ENCODE results near the gene HASPIN.

HASPIN gene

DNA sequence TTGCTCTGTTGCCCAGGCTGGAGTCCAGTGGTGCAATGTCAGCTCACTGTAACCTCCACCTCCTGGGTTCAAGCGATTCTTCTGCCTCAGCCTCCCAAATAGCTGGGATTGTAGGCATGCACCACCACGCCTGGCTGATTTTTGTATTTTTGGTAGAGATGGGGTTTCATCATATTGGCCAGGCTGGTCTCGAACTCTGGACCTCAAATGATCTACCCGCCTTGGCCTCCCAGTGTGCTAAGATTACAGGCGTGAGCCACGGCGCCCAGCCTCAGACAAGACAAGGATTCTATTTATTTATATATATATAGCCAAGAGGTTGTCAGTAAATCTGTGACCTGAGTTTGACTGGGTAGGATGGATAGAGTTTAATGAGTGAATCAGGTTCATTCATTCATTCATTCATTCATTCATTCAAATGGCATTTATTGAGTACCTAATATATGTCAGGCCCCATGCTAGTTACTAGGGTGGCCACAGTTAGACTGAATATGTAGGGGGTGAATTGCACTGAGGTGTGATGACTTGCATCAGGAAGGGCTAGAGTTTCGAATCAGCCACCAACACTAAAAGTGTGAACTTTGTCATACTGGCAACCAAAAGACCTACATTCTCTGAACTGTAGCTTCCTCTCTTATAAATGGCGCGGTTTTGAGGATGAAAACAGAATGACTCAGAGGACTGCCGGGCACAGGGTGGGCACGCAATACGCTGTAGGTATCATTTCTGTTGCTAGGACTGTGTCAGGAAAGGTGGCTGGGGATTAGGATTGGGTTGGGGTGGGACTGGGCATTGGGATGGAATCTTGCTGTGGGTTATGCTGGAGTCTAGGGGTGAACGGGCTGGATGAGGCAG is 39.4 kb downstream of the HASPIN start:
- TF ChIP-seq GATA3 (IDR thresholded peaks at IDR 0.05; ENCODE audit: low read depth, low read length) = no peak
- no peak for TF ChIP-seq GATA2 (IDR thresholded peaks at IDR 0.05; ENCODE audit: low read depth, low read length)

DNA sequence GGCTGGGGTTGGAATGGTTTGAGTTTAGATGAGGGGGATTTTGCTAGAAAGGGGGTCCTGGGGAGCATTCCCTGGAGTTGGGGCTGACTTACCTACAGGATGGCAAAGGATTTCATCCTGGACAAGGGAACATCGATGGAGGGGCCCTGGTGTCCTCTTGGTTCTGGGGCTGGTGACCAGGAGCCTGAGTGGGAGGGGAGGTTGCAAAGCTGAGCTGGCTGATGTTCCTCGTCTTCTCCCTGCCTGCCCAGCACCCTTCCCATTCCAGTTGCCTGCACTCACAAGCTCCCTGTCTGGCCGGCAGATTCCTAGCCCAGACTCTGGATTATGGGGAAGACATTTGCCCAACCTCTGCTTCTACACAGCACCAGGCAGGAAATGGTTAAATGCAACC is 40.1 kb downstream of the HASPIN start:
- TF ChIP-seq GATA3 (IDR thresholded peaks at IDR 0.05; ENCODE audit: low read depth, low read length) (no peak), GATA2 (IDR thresholded peaks at IDR 0.05; ENCODE audit: low read depth, low read length) (no peak)

DNA sequence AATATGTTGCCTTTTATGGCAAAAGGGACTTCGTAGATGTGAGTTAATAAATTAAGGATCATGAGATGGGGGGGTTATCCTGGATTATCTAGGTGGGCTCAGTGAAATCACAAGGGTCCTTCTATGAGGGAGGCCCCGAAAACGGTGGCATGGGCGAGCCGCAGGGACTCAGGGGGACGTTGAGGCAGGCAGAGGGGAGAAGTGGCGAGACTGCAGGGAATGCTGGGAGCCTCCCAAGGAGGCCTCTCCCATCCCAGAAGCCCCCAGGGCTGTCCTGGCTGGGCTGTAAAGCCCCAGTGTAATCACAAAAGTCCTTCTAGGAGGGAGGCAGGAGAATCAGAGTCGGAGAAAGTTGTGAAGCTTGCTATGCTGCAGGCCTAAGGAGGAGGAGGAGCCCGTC is 42.3 kb downstream of the HASPIN start:
- TF ChIP-seq GATA2 (IDR thresholded peaks at IDR 0.05; ENCODE audit: low read depth, low read length) (no peak), GATA3 (IDR thresholded peaks at IDR 0.05; ENCODE audit: low read depth, low read length) (no peak)

DNA sequence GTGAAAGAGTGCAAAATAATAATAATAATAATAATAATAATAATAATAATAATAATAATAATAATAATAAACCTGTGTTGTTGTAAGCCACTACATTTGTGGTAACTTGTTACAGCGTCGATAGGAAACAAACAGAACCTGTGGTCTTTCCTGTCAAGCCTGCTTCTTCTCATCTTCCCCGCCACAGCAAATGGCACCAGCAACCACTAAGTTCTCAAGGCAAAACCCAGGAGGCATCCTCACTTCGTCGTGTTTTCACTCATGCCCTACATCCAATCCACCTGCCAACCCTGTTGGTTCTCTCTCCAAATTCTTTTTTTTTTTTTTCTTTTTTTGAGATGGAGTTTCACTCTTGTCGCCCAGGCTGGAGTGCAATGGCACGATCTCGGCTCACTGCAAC is 43.1 kb downstream of the HASPIN start:
- no peak for TF ChIP-seq GATA3 (IDR thresholded peaks at IDR 0.05; ENCODE audit: low read depth, low read length)
- TF ChIP-seq GATA2 (IDR thresholded peaks at IDR 0.05; ENCODE audit: low read depth, low read length) = no peak

DNA sequence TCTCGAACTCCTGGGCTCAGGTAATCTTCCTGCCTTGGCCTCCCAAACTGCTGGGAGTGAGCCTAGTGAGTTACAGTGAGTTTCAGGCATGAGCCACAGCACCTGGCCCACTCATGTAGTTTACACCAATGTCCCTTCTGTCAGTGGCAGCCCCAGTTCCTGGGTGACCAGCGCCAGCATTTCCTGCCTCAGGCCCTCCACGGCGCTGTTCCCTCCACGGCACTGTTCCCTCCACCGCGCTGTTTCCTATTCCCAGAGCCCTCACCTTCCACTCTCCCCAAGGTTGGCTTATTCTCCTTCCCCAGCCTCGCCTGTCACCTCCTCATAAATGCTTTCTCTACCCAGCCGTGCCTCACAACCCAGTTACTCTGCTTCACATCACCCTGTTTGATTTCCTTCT is 44.6 kb downstream of the HASPIN start:
- TF ChIP-seq GATA3 (IDR thresholded peaks at IDR 0.05; ENCODE audit: low read depth, low read length) (no peak), GATA2 (IDR thresholded peaks at IDR 0.05; ENCODE audit: low read depth, low read length) (no peak)

DNA sequence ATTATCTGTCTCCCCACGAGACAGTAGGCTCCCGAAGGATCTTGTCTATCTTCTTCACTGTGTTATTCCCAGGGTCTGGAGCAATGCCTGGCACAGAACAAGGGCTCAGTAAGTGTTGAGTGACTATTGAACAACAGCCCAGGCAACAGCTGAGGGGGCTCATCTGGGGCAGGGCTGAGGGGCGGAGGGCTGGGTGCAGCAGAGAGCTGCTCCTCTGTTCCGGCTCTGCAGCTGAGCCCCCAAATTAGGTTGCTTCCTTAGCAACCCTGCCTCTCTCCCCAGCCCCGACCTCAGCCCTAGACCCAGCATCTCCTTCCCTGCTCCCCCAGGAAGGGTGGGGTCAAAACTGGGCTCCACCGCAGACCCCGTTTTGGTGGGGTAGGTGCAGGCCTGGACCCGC is 45.1 kb downstream of the HASPIN start:
- no peak for TF ChIP-seq GATA2 (IDR thresholded peaks at IDR 0.05; ENCODE audit: low read depth, low read length)
- TF ChIP-seq GATA3 (IDR thresholded peaks at IDR 0.05; ENCODE audit: low read depth, low read length) = no peak

DNA sequence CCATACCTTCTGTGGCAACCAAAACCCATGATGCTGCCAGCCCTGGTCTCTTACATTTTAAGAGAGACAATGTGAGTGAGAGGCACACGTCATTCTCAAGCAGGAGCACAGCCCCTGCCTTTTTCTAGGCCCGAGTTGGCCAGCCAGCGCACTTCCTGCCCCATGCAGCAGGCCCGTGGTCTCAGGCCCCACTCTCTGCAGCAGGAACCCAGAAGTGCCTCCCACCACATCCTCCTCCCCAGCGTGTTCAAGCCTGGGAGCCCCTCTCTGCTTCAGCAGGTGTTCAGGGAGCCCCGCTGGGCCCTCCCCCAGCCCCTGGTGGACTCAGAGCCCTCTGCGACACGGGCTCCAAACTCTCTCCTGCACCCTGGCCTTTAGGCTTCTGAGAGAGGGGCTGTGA is 46.8 kb downstream of the HASPIN start:
- no peak for TF ChIP-seq GATA2 (IDR thresholded peaks at IDR 0.05; ENCODE audit: low read depth, low read length)
- TF ChIP-seq GATA3 (IDR thresholded peaks at IDR 0.05; ENCODE audit: low read depth, low read length) = no peak

DNA sequence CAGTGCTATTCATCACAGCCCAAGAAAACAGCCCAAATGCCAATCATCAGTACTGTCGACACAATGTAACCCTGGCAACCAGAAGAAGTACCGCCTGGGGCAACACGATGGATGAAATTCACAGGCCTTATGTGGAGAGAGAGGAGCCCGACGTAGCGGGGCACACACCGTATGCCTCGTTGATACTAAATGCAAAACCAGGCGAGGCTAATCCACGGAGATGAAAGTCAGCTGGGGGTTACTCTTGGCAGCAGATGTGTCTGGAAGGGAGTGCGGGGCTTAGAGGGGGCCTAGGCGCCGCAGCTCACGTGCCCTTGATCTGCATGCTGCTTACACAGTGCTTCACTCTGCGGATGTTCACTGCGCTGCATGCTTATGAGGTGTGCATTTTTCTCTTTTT is 47.4 kb downstream of the HASPIN start:
- TF ChIP-seq GATA3 (IDR thresholded peaks at IDR 0.05; ENCODE audit: low read depth, low read length) = no peak
- no peak for TF ChIP-seq GATA2 (IDR thresholded peaks at IDR 0.05; ENCODE audit: low read depth, low read length)

DNA sequence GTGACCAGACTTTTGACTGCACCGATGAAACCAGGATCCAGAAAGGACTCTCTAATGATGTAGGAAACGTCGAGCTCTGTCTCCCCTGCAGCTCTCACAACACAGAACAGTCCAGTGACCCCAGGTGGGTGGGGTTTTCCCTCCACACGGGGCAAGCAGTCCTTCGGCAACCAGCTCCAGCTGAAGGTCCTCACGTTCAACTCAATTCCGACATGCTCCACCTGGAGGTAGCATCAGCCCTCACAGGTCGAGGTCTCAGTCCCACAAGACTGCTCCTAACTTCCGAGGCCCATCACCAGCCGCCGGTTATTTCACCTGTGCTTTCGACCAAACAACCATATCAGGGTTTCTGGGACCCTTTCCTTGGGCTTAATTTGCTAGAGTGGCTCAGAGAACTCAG is 49.1 kb downstream of the HASPIN start:
- TF ChIP-seq GATA2 (IDR thresholded peaks at IDR 0.05; ENCODE audit: low read depth, low read length) = no peak
- TF ChIP-seq GATA3 (IDR thresholded peaks at IDR 0.05; ENCODE audit: low read depth, low read length) = no peak

DNA sequence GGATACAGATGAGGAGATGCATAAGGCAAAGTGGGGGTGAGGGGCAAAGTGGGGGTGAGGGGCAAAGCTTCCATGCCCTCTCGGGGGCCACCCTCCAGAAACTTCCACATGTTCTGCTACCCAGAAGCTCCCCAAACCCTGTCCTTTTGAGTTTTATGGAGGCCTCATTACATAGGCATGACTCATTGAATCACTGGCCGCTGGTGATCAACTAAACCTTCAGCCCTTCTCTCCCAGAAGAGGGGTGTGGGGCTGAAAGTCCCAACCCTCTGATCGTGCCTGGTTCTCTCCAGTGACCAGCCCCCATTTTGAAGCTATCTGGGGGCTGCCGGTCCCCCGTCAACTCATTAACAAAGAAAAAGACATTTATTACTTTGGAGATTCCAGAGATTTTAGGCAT is 49.8 kb downstream of the HASPIN start:
- no peak for TF ChIP-seq GATA3 (IDR thresholded peaks at IDR 0.05; ENCODE audit: low read depth, low read length)
- no peak for TF ChIP-seq GATA2 (IDR thresholded peaks at IDR 0.05; ENCODE audit: low read depth, low read length)

DNA sequence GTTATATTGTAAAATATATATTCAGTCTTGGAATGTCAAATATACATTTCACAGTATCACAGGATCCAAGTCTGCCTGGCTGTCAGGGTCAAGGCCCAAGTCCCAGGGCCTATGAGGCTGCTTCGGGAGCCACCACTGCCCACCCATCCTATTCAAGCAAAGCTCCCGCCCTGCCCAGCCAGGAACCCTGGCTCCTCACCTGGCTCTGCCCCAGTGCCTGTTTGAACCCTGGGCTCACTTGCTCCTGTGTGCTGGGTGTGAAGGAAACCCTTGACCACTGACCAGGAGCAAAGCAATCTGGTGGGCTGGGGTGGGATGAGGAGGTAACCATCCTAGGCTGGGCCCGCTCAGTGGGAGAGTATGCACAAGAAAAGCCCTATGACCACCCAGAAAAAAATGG is 50.3 kb downstream of the HASPIN start:
- no peak for TF ChIP-seq GATA3 (IDR thresholded peaks at IDR 0.05; ENCODE audit: low read depth, low read length)
- no peak for TF ChIP-seq GATA2 (IDR thresholded peaks at IDR 0.05; ENCODE audit: low read depth, low read length)
